Measurements from ENCODE around the gene IGFBP5. TPM values are rescaled to one million over a fixed set of nuclear protein-coding genes. Genes with fewer than 3 reads are reported as not detected.

IGFBP5 gene
- total RNA-seq, 1 experiment from 2014 or later, result 157 TPM

- POLR2A ChIA-PET (ENCODE audit: unreplicated experiment), result no interaction called here
- no peaks in the 10 kb centered on the region for H3K9me2 ChIP-seq (replicated peaks; ENCODE audit: low read length)
- CTCF ChIA-PET, result no interaction called here
- H3K4me1 ChIP-seq (ENCODE audit: insufficient read depth, low read length), result peaks cover 6% of the 10 kb centered on the region
- H3F3A ChIP-seq (ENCODE audit: low read length, unreplicated experiment), result no peaks in the 10 kb centered on the region
- no peak for DNase-seq
- TF ChIP-seq EZH2 (IDR thresholded peaks at IDR 0.05; ENCODE audit: low read length, unreplicated experiment), result no peak
- no peak for TF ChIP-seq EZH2phosphoT487 (IDR thresholded peaks at IDR 0.05; ENCODE audit: borderline replicate concordance, low read length)
- no peak for TF ChIP-seq CTCF (conservative IDR thresholded peaks at IDR 0.05; ENCODE audit: low read depth, low read length)
- H3K9me3 ChIP-seq (ENCODE audit: low read length), result no peaks in the 10 kb centered on the region
- no peak overlapping the region for H3K4me2 ChIP-seq (ENCODE audit: low read length)
- no peak overlapping the region for H3K9ac ChIP-seq (ENCODE audit: low read length)
- no TSS peak for BruUV-seq (replicated peaks)
- H3K27ac ChIP-seq (ENCODE audit: low read length), result no peak overlapping the region
- no peaks in the 10 kb centered on the region for H3K36me3 ChIP-seq (ENCODE audit: low read depth, low read length)
- no peak overlapping the region for H3K4me3 ChIP-seq (ENCODE audit: low read length)
- H3K79me2 ChIP-seq (ENCODE audit: low read length), result no peaks in the 10 kb centered on the region
- no peaks in the 10 kb centered on the region for H3K27me3 ChIP-seq (ENCODE audit: low read length)
- H4K20me1 ChIP-seq (ENCODE audit: low read length), result no peaks in the 10 kb centered on the region
- no peak for ATAC-seq
- no peak overlapping the region for H2AFZ ChIP-seq (ENCODE audit: low read length)
- intact Hi-C loops (cut with micrococcal nuclease), result no loop called here
These were observed 24.9 kb downstream of the IGFBP5 start for GRCh38 chr2:216670266-216671080.

- no peak overlapping the region for H3K9ac ChIP-seq (ENCODE audit: low read length)
- ATAC-seq (peak; percentile 94), DNase-seq (peak; percentile 93)
- H3K79me2 ChIP-seq (ENCODE audit: low read length), result no peaks in the 10 kb centered on the region
- no peak overlapping the region for H3K4me2 ChIP-seq (ENCODE audit: low read length)
- H3K27ac ChIP-seq (ENCODE audit: low read length), result no peak overlapping the region
- H3K9me2 ChIP-seq (replicated peaks; ENCODE audit: low read length), result no peaks in the 10 kb centered on the region
- H3K9me3 ChIP-seq (ENCODE audit: low read length), result no peaks in the 10 kb centered on the region
- peaks cover 17% of the 10 kb centered on the region for H3K4me1 ChIP-seq (ENCODE audit: insufficient read depth, low read length)
- no peaks in the 10 kb centered on the region for H4K20me1 ChIP-seq (ENCODE audit: low read length)
- H3K36me3 ChIP-seq (ENCODE audit: low read depth, low read length), result no peaks in the 10 kb centered on the region
- POLR2A ChIA-PET (ENCODE audit: unreplicated experiment), result no interaction called here
- BruUV-seq (replicated peaks), result no TSS peak
- intact Hi-C loops (cut with micrococcal nuclease), result loop anchor here (1.0 to 5.0 kb wide), 2 partner anchors 147 to 254 kb away; partner anchors contain the start of gene SMARCAL1
- H2AFZ ChIP-seq (ENCODE audit: low read length), result no peak overlapping the region
- H3K27me3 ChIP-seq (ENCODE audit: low read length), result no peaks in the 10 kb centered on the region
- CTCF ChIA-PET, result interaction anchor here (1.1 to 3.3 kb wide), 2 partner anchors 147 to 149 kb away, joined by 3 to 17 read pairs; no protein-coding TSS in a partner anchor
- H3K4me3 ChIP-seq (ENCODE audit: low read length), result no peak overlapping the region
- no peaks in the 10 kb centered on the region for H3F3A ChIP-seq (ENCODE audit: low read length, unreplicated experiment)
- TF ChIP-seq EZH2phosphoT487 (IDR thresholded peaks at IDR 0.05; ENCODE audit: borderline replicate concordance, low read length) (no peak), EZH2 (IDR thresholded peaks at IDR 0.05; ENCODE audit: low read length, unreplicated experiment) (no peak), CTCF (conservative IDR thresholded peaks at IDR 0.05; ENCODE audit: low read depth, low read length) (peak; percentile 99)
These were observed 28.7 kb downstream of the IGFBP5 start for GRCh38 chr2:216666461-216667233.

All from PC-3 (cell line).